Measurements from ENCODE around the gene IFITM2. TPM values are rescaled to one million over a fixed set of nuclear protein-coding genes. Genes with fewer than 3 reads are reported as not detected.
"Not testable (repeated sequence)": the region's sequence is repeated elsewhere in the genome, so short reads cannot be mapped to it uniquely, and the experiment has no call there.

The IFITM2 gene
- total RNA-seq, 4 donors from 2014 or later: 22.2 to 99.4 (median 52.9) TPM

- TF ChIP-seq POLR2A (IDR thresholded peaks at IDR 0.05) (no peak), CTCF (IDR thresholded peaks at IDR 0.05) (no peak)
- WGBS, 2 donors: 93% methylated on average over 11 of the region's 11 CpGs
- no peak for DNase-seq (ENCODE audit: low spot score in 2 of 2)
- no peak overlapping the region for H3K4me3 ChIP-seq (ENCODE audit: low read depth, poor library complexity, severe bottlenecking)
- intact Hi-C loops (cut with DNase I; ENCODE audit: low total_unique reads): no loop called here
These were observed 37.4 kb downstream of the IFITM2 start for GRCh38 chr11:344836-345578.

DNA sequence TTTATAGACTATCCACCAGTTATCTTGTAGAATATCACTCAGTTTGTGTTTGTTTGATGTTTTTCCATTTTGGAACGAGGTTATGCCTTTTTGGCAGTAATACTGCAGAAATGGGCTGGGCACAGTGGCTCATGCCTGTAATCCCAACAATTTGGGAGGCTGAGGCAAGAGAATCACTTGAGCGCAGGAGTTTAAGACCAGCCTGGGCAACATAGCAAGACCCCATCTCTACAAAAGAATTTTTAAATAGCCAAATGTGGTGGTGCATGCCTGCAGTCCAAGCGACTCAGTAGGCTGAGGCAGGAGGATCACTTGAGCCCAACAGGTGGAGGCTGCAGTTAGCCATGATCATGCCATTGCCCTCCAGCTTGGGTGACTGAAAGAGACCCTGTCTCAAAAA lies 38.9 kb downstream of the IFITM2 start:
- DNase-seq (ENCODE audit: low spot score in 2 of 2): no peak
- no peak overlapping the region for H3K4me3 ChIP-seq (ENCODE audit: low read depth, poor library complexity, severe bottlenecking)
- 73 to 84% methylated on average over 3 of the region's 3 CpGs for WGBS, 2 donors
- intact Hi-C loops (cut with DNase I; ENCODE audit: low total_unique reads): no loop called here
- TF ChIP-seq CTCF (IDR thresholded peaks at IDR 0.05): no peak
- no peak for TF ChIP-seq POLR2A (IDR thresholded peaks at IDR 0.05)

- DNase-seq (ENCODE audit: low spot score in 2 of 2); intact Hi-C loops (cut with DNase I; ENCODE audit: low total_unique reads); H3K4me3 ChIP-seq (ENCODE audit: low read depth, poor library complexity, severe bottlenecking): not testable (repeated sequence)
- WGBS, 2 donors: 91 to 92% methylated on average over 8 of the region's 8 CpGs
These were observed 41.8 kb downstream of the IFITM2 start for GRCh38 chr11:349270-349954.

- DNase-seq (ENCODE audit: low spot score in 2 of 2); H3K4me3 ChIP-seq (ENCODE audit: low read depth, poor library complexity, severe bottlenecking): not testable (repeated sequence)
- intact Hi-C loops (cut with DNase I; ENCODE audit: low total_unique reads): loop anchor here (10.0 kb wide), 2 partner anchors 45 to 95 kb away; partner anchors contain the start of gene IFITM2
- 38 to 56% methylated on average over 16 of the region's 16 CpGs for WGBS, 2 donors
These were observed 42.6 kb downstream of the IFITM2 start for GRCh38 chr11:350033-350722.

DNA sequence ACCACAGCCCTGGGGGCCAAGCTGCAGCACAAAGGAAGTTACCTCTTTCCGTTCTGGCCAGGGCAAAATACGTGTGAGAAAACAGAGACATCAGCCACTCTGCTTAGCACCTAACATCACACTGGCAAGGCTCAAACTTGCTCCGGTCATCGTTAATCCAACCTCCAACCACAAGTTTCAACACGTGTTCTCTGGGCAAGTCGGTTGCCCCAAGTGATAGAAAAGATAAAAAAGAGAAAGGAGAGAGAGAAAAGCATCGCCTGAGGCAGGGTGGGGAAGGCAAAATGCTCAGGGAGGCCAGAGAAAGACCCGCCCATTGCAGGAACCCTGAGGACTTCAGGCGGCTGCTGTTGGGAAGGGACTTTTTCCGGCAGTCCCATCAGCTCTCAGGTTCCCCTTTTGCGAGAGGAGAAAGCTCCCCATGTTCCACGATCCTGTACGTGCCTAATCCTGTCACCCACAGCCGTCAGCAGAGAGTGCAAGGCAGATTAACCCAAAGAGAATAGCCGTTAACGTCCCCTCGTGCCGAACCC lies 43.2 kb downstream of the IFITM2 start:
- H3K4me3 ChIP-seq (ENCODE audit: low read depth, poor library complexity, severe bottlenecking): no peak overlapping the region
- 38 to 50% methylated on average over 18 of the region's 18 CpGs for WGBS, 2 donors
- TF ChIP-seq CTCF (IDR thresholded peaks at IDR 0.05) (no peak), POLR2A (IDR thresholded peaks at IDR 0.05) (no peak)
- intact Hi-C loops (cut with DNase I; ENCODE audit: low total_unique reads): loop anchor here (10.0 kb wide), 2 partner anchors 46 to 96 kb away; partner anchors contain the start of gene IFITM2
- DNase-seq (ENCODE audit: low spot score in 2 of 2): no peak

DNA sequence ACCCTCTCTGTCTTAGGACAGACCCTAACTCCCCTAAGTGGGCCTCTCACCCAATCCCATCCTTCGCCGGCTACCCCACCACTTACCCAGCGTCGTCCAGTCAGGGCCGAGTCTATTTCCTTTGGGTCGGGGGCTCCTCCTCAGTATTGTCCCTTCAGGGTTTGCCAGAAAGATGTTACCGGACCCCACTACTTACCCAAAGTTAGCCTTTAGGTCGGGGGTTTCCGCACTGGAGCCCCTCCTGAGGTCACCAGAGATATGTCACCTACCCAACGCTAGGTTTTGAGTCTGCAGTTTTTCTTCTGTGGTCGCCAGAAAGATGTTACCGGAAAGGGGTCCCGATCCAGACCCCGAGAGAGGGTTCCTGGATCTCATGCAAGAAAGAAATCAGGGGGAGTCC lies 43.8 kb downstream of the IFITM2 start:
- no peak overlapping the region for H3K4me3 ChIP-seq (ENCODE audit: low read depth, poor library complexity, severe bottlenecking)
- WGBS, 2 donors: 96% methylated on average over 14 of the region's 14 CpGs
- no peak for TF ChIP-seq CTCF (IDR thresholded peaks at IDR 0.05)
- no peak for TF ChIP-seq POLR2A (IDR thresholded peaks at IDR 0.05)
- no peak for DNase-seq (ENCODE audit: low spot score in 2 of 2)
- intact Hi-C loops (cut with DNase I; ENCODE audit: low total_unique reads): loop anchor here (10.0 kb wide), 2 partner anchors 47 to 97 kb away; partner anchors contain the start of gene IFITM2
